IMR-90 (cell line): ENCODE results near the gene ATP11A.

Source experiments
- CEBPB ChIP-seq: IDR thresholded peaks from 2 replicates; pipeline ENCODE4 v1.6.1; 2012; ENCODE audit warnings: low read depth, low read length, improper control_type of control experiment
- MAZ ChIP-seq: IDR thresholded peaks from 2 replicates; pipeline ENCODE4 v1.6.1; 2012; ENCODE audit warnings: low read depth, mild to moderate bottlenecking, low read length, improper control_type of control experiment, moderate library complexity, borderline replicate concordance
- POLR2A ChIP-seq: IDR thresholded peaks from 2 replicates; pipeline ENCODE4 v1.6.1; 2012; ENCODE audit warnings: mild to moderate bottlenecking, low read depth, low read length
- USF2 ChIP-seq: fragments of 150-350 bp; IDR thresholded peaks from 2 replicates; pipeline ENCODE4 v1.6.1; 2017; ENCODE audit warnings: mild to moderate bottlenecking, antibody characterized with exemption, low read length, low read depth
- TF ChIP-seq, protein P1 (sequence below): conservative IDR thresholded peaks from 2 replicates; pipeline ENCODE4 v1.5.1; 2012; ENCODE audit warnings: mild to moderate bottlenecking, low read depth, low read length, improper control_type of control experiment

DNA sequence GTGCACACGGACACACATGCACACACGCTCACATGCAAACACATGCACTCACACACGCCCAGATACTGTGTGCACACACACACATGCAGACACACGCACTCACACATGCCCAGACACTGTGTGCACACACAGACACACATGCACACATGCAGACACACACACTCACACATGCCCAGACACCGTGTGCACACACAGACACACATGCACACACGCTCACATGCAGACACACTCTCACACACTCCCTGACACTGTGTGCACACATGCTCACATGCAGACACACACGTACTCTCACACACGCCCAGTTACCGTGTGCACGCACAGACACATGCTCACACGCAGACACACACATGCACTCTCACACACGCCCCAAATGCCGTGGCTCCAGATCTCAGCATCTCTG, 142.0 kb downstream of the ATP11A start:
- TF ChIP-seq, protein P1, sequence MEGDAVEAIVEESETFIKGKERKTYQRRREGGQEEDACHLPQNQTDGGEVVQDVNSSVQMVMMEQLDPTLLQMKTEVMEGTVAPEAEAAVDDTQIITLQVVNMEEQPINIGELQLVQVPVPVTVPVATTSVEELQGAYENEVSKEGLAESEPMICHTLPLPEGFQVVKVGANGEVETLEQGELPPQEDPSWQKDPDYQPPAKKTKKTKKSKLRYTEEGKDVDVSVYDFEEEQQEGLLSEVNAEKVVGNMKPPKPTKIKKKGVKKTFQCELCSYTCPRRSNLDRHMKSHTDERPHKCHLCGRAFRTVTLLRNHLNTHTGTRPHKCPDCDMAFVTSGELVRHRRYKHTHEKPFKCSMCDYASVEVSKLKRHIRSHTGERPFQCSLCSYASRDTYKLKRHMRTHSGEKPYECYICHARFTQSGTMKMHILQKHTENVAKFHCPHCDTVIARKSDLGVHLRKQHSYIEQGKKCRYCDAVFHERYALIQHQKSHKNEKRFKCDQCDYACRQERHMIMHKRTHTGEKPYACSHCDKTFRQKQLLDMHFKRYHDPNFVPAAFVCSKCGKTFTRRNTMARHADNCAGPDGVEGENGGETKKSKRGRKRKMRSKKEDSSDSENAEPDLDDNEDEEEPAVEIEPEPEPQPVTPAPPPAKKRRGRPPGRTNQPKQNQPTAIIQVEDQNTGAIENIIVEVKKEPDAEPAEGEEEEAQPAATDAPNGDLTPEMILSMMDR: no peak
- TF ChIP-seq MAZ (no peak), POLR2A (no peak), USF2 (no peak), CEBPB (no peak)
